ENCODE measurements around the gene ANKRD34A. TPM values are rescaled to one million over a fixed set of nuclear protein-coding genes. Genes with fewer than 3 reads are reported as not detected.
A peak's percentile ranks its signal among the peaks of the same experiment; 100 is the strongest.

The ANKRD34A gene
- total and polyA plus RNA-seq, 2 of the 13 experiments (the other 11 are each of a cell fraction or from before 2014, with no cell fraction given) = 0.05 to 0.07 TPM

- TF ChIP-seq KLF6 (CRISPR knock-in tag; IDR thresholded peaks at IDR 0.05) (0 out of 2 replicates have a peak, but pooled peaks have one; percentile 37), ZBTB38 (CRISPR knock-in tag; IDR thresholded peaks at IDR 0.05) (no peak), ATF7-NPFF (CRISPR knock-in tag; IDR thresholded peaks at IDR 0.05; ENCODE audit: low read depth) (no peak), MXD4 (CRISPR knock-in tag; IDR thresholded peaks at IDR 0.05) (no peak), POLR2A (IDR thresholded peaks at IDR 0.05; ENCODE audit: insufficient read depth in 1 of 2, low read depth in 2 of 2, low read length in 2 of 2) (no peak), ZNF331 (CRISPR knock-in tag; IDR thresholded peaks at IDR 0.05) (peak; percentile 31; the same call in 1 of the 2 replicates), ZBTB8A (CRISPR knock-in tag; IDR thresholded peaks at IDR 0.05; ENCODE audit: borderline replicate concordance, low read depth) (no peak), NR2F6 (IDR thresholded peaks at IDR 0.05) (no peak), NR2F6 (CRISPR knock-in tag; IDR thresholded peaks at IDR 0.05) (0 out of 2 replicates have a peak, but pooled peaks have one; percentile 22), KIAA2018 (CRISPR knock-in tag; IDR thresholded peaks at IDR 0.05; ENCODE audit: borderline replicate concordance) (no peak), ZNF772 (CRISPR knock-in tag; IDR thresholded peaks at IDR 0.05) (no peak), ZNF264 (CRISPR knock-in tag; IDR thresholded peaks at IDR 0.05) (no peak), ZNF710 (CRISPR knock-in tag; IDR thresholded peaks at IDR 0.05; ENCODE audit: borderline replicate concordance) (peak; percentile 60; the same call in 1 of the 2 replicates), HMG20B (CRISPR knock-in tag; conservative IDR thresholded peaks at IDR 0.05) (0 out of 2 replicates have a peak, but pooled peaks have one; percentile 41), NCOA1 (CRISPR knock-in tag; IDR thresholded peaks at IDR 0.05) (no peak), MTF2 (CRISPR knock-in tag; IDR thresholded peaks at IDR 0.05; ENCODE audit: borderline replicate concordance) (no peak), PPARG (CRISPR knock-in tag; conservative IDR thresholded peaks at IDR 0.05) (0 out of 2 replicates have a peak, but pooled peaks have one; percentile 27)
- TF ChIP-seq, protein P1, sequence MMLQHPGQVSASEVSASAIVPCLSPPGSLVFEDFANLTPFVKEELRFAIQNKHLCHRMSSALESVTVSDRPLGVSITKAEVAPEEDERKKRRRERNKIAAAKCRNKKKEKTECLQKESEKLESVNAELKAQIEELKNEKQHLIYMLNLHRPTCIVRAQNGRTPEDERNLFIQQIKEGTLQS (CRISPR knock-in tag; IDR thresholded peaks at IDR 0.05) = no peak
- TF ChIP-seq, protein P2, sequence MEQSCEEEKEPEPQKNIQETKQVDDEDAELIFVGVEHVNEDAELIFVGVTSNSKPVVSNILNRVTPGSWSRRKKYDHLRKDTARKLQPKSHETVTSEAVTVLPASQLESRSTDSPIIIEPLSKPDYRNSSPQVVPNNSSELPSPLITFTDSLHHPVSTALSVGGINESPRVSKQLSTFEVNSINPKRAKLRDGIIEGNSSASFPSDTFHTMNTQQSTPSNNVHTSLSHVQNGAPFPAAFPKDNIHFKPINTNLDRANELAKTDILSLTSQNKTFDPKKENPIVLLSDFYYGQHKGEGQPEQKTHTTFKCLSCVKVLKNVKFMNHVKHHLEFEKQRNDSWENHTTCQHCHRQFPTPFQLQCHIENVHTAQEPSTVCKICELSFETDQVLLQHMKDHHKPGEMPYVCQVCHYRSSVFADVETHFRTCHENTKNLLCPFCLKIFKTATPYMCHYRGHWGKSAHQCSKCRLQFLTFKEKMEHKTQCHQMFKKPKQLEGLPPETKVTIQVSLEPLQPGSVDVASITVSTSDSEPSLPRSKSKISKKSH (CRISPR knock-in tag; IDR thresholded peaks at IDR 0.05; ENCODE audit: borderline replicate concordance) = no peak
Observed at GRCh38 chr1:145972580-145972979, 8.2 kb upstream of the ANKRD34A start (continued).
